K562 (cell line): ENCODE measurements around the gene LMAN2. TPM values are rescaled to one million over a fixed set of nuclear protein-coding genes. Genes with fewer than 3 reads are reported as not detected.

Experiments
- ADNP ChIP-seq: fragments of 200-800 bp; sonication (Bioruptor generic); IDR thresholded peaks from 2 replicates; pipeline ENCODE4 v1.6.1; 2016; ENCODE audit warnings: missing genetic modification characterization, missing compliant biosample characterization
- ATF1 ChIP-seq, 2 experiments: fragments of 450-650 bp in 1 of 2; IDR thresholded peaks; 2 replicates each; pipeline ENCODE4 v1.6.1; 2016; ENCODE audit warnings: missing compliant biosample characterization in 1 of 2, missing genetic modification characterization in 1 of 2
- CHD7 ChIP-seq: fragments of 200-600 bp; sonication (generic); IDR thresholded peaks from one replicate; pipeline ENCODE4 v1.6.1; 2012; ENCODE audit warnings: mild to moderate bottlenecking, low read depth, low read length, inconsistent platforms
- PHB2 ChIP-seq: fragments of 450-650 bp; IDR thresholded peaks from 2 replicates; pipeline ENCODE4 v1.6.1; 2017; ENCODE audit warnings: low read depth
- ZBTB8A ChIP-seq: fragments of 450-650 bp; IDR thresholded peaks from 2 replicates; pipeline ENCODE4 v1.6.1; 2018; ENCODE audit warnings: mild to moderate bottlenecking, moderate library complexity; ENCODE audit not compliant: partially characterized antibody
- ZC3H4 ChIP-seq: sonication (generic); formaldehyde crosslinking; IDR thresholded peaks from 2 replicates; pipeline ENCODE4 v1.9.0; 2021; ENCODE audit warnings: missing genetic modification reagents, borderline replicate concordance
- ZKSCAN8 ChIP-seq: fragments of 200-800 bp; sonication (Bioruptor generic); IDR thresholded peaks from 2 replicates; pipeline ENCODE4 v1.6.1; 2016; ENCODE audit warnings: missing genetic modification characterization, missing compliant biosample characterization
- ZNF143 ChIP-seq: sonication (generic); formaldehyde crosslinking; IDR thresholded peaks from 2 replicates; pipeline ENCODE4 v1.9.0; 2022; ENCODE audit warnings: mild to moderate bottlenecking, missing genetic modification reagents
- ZNF551 ChIP-seq: fragments of 250-450 bp; sonication (Bioruptor Pico); IDR thresholded peaks from 2 replicates; pipeline ENCODE4 v1.5.0; 2021; ENCODE audit warnings: mild to moderate bottlenecking, moderate library complexity
- polyA plus RNA-seq, 8 experiments: library from polyadenylated mRNA; depleted of rRNA in 4 of 8; stranded (reverse) in 5 of 8; unstranded in 3 of 8; fragments of >200 nt; fragmentation: Nextera tagmentation in 2 of 8; fragmentation: Illumina TruSeq in 1 of 8; extraction: Ambion mirVana in 2 of 8; extraction: Trizol in 1 of 8; gene quantifications; 2 replicates each; pipeline versions ENCODE4 v1.2.1 to v1.2.3, GENCODE V29; 2011 to 2014; ENCODE audit warnings: inconsistent platforms in 1 of 8, missing spikeins in 1 of 8
- total RNA-seq, 7 experiments: library from RNA; depleted of rRNA in 6 of 7; stranded (reverse); fragments of >200 nt in 6 of 7; fragmentation: Illumina TruSeq in 2 of 7; extraction: Trizol in 2 of 7; gene quantifications; 2 replicates each; pipeline versions ENCODE4 v1.2.1 to v1.2.3, GENCODE V29; 2011 to 2021; ENCODE audit warnings: low replicate concordance in 1 of 7
- TF ChIP-seq, protein P1 (sequence below): sonication (generic); formaldehyde crosslinking; IDR thresholded peaks from 2 replicates; pipeline ENCODE4 v1.5.0; 2020; ENCODE audit warnings: missing genetic modification reagents
- TF ChIP-seq, protein P2 (sequence below): fragments of 150-350 bp; conservative IDR thresholded peaks from 2 replicates; pipeline ENCODE4 v1.6.1; 2014; ENCODE audit warnings: low read length

Gene LMAN2
- total and polyA plus RNA-seq, 9 of the 15 experiments (the other 6 are each of a cell fraction or from before 2014, with no cell fraction given) = 2.7 to 254 (median 136) TPM

DNA sequence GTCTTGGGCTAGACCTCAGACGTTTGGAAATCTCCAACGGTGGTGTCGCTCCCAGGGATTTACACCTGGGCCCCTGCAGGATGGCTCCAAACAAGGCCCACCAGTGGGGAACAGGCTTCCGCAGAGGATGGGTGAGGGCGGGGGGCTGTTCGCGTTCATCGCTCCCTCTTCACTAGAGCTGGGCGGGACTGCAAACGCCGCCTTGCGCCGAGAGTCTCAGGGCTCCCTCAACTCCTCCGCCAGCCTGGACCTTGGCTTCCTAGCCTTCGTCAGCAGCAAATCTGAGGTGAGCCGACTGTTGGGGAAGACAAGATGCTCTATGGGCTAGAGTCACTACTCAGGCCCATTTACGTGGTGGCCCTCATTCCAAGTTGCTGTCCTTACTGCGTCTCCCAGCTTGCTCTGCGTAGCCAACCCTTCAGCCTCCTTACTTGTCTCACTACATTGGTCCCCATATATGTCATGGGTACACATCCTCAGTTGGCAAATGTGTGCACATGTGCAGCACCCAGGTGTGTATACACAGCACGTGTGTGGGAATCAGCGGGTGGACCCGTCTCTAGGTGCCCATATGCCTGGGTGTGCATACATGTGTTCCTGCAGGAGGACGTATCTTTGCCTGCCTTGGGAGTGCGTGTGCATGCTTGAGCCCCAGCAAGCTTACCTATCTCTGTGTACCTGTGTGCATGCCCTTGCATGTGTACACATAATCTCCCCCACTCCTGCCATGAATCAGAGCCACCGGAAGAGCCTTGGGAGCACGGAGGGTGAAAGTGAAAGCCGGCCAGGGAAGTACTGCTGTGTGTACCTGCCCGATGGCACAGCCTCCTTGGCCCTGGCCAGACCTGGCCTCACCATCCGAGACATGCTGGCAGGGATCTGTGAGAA, 16.8 kb upstream of the LMAN2 start (continued):
- 0 out of 2 replicates have a peak, but pooled peaks have one; percentile 37 for TF ChIP-seq ZNF143
- no peak for TF ChIP-seq CHD7
- TF ChIP-seq ATF1 (CRISPR knock-in tag; IDR thresholded peaks at IDR 0.05) = no peak
- TF ChIP-seq ATF1 (tag; IDR thresholded peaks at IDR 0.05) = peak; percentile 4; the same call in 1 of the 2 replicates
- no peak for TF ChIP-seq ZNF551 (CRISPR knock-in tag)
- TF ChIP-seq, protein P1, sequence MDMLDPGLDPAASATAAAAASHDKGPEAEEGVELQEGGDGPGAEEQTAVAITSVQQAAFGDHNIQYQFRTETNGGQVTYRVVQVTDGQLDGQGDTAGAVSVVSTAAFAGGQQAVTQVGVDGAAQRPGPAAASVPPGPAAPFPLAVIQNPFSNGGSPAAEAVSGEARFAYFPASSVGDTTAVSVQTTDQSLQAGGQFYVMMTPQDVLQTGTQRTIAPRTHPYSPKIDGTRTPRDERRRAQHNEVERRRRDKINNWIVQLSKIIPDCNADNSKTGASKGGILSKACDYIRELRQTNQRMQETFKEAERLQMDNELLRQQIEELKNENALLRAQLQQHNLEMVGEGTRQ (CRISPR knock-in tag) = no peak
- TF ChIP-seq ADNP (tag) = no peak
- no peak for TF ChIP-seq ZKSCAN8 (CRISPR knock-in tag)
- TF ChIP-seq PHB2 = no peak
- TF ChIP-seq ZC3H4 (CRISPR knock-in tag) = peak; percentile 48; the same call in 1 of the 2 replicates
- TF ChIP-seq, protein P2, sequence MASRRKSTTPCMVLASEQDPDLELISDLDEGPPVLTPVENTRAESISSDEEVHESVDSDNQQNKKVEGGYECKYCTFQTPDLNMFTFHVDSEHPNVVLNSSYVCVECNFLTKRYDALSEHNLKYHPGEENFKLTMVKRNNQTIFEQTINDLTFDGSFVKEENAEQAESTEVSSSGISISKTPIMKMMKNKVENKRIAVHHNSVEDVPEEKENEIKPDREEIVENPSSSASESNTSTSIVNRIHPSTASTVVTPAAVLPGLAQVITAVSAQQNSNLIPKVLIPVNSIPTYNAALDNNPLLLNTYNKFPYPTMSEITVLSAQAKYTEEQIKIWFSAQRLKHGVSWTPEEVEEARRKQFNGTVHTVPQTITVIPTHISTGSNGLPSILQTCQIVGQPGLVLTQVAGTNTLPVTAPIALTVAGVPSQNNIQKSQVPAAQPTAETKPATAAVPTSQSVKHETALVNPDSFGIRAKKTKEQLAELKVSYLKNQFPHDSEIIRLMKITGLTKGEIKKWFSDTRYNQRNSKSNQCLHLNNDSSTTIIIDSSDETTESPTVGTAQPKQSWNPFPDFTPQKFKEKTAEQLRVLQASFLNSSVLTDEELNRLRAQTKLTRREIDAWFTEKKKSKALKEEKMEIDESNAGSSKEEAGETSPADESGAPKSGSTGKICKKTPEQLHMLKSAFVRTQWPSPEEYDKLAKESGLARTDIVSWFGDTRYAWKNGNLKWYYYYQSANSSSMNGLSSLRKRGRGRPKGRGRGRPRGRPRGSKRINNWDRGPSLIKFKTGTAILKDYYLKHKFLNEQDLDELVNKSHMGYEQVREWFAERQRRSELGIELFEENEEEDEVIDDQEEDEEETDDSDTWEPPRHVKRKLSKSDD = no peak
- TF ChIP-seq ZBTB8A = no peak
